NCI-H146 treated with DMSO at 0.1 percent for 48 hours (cell line): ENCODE data around the gene TUT4.

Source experiments
- DNase-seq: peaks from one replicate; lab custom pipeline; 2025; ENCODE audit not compliant: unreplicated experiment; lab: John Stamatoyannopoulos, UW

Gene TUT4

DNA sequence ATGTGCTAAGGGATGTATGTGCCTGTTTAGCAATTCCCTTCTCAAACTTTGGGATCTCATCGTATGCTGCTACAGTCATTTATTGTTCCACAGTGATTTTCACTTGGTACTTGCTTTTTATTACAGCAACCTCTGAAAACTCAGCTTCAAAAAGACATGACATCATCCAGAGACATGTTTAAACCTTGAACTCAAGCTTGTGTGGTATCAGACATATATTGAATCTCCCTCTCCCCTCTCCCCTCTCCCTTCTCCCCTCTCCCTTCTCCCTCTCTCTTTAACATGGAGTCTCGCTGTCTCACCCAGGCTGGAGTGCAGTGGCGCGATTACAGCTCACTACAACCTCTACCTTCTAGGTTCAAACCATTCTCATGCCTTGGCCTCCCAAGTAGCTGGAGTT is 19.5 kb upstream of the TUT4 start:
- no peak for DNase-seq

DNA sequence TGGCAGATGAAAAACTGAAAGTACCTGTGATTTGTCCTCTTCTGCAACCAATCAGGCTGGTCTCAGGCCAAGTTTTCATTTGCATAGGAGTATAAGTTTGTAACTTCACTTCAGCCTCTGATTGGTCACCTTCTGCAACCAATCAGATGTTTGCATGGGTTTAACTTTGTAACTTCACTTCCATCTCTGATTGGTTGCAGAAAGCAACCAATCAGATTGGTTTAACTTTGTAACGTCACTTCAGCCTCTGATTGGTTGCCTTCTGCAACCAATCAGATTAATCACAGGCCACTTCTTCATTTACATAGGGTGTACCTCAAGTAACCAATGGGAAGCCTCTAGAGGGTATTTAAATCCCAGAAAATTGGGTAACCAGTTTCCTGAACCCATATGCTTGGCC is 18.9 kb upstream of the TUT4 start:
- no peak for DNase-seq

DNA sequence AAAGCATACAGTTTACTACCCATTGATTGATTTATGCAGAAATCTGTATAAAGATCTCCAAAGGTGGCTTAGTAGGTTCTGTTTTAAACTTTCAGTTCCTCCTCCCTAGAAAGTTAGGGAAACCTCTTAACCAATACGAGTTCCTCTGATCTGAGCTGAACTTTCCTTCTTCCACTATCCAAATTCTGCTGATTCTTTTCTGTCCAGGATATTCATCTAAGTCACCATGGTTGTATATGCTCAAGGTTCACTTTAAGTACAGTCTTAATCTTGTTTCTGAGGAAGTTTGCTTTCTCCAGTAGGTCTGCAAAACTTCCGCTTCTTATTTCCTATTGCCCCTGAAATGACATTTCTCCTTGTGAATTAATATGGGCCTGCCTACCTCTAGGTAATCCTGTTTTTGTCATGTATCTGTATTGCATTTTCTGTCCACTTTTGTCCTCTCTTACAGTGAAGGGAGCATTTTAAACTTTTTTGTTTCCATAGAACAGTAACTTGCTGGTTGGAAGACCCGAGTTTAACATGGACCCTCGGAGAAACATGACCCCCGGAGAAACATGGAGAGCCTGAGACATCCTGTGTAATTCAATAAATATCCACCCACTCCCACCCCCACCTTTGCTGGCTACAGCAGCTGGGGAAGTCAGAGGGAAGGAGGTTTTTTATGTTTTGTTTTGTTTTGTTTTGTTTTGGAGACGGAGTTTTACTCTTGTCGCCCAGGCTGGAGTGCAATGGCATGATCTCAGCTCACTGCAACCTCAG is 16.7 kb upstream of the TUT4 start:
- no peak for DNase-seq

DNA sequence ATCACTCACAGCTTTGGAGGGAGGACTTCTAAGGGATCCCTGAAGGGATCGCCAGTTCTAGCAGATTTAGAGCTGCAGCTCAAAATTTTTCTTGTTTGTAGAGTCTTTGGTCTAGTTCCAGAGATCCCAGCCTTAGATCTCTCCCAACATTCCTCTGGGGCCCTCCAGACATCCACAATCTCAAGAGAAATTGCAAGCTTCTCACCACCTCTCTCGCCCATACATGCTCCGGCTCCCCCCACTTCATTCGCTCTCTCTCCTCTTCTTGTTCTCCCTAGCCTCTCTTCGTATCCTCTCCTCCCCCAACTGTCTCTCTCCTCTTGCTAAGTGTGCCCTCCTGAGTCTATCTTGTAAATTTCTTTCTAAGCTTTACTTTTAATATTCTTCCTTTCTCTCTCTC is 15.1 kb upstream of the TUT4 start:
- no peak for DNase-seq

DNA sequence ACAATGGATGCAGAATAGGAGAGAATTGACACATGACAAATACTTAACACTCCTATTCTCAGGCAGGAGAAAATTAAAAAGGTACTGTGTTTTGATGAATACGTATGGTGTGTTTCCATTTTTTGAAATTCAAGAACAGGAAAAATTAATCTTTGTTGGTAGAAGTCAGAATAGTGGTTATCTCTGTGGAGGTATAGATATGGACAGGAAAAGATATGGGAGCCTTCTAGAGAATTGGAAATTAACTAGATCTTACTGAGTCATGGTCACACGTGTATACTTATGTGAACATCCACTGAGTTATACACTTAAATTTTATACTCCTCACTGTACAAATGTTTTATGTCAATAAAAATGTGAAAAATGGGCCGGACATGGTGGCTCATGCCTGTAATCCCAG is 9.9 kb upstream of the TUT4 start:
- DNase-seq = no peak

DNA sequence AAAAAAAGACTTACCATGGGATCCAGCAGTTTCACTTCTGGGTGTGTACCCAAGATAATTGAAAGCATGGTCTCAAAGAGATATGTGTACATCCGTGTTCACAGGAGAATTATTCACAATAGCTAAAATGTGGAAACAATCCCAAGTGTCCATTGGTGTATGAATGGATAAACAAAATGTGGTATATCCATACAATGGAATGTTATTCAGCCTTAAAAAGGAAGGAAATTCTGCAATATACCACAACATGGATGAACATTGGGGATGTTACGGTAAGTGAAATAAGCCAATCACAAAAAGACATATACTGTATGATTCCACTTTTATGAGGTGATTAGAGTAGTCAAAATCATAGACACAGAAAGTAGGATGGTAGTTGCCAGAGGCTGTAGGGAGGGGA is 7.0 kb upstream of the TUT4 start:
- DNase-seq = no peak

DNA sequence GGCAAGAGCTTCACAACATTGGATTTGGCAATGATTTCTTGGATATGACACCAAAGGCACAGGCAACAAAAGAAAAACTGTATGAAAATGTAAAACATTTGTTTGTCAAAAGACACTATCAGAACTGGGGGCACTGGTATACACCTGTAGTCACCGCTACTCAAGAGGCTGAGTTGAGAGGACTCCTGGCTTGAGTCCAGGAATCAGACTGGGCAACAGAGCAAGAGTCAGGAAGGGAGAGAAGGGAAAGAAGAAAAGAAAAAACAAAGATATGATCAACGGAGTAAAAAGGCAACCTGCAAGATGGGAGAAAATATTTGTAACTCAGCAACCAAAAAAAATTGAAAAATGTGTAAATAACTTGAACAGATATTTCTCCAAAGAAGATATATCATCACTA is 6.0 kb upstream of the TUT4 start:
- DNase-seq = no peak

DNA sequence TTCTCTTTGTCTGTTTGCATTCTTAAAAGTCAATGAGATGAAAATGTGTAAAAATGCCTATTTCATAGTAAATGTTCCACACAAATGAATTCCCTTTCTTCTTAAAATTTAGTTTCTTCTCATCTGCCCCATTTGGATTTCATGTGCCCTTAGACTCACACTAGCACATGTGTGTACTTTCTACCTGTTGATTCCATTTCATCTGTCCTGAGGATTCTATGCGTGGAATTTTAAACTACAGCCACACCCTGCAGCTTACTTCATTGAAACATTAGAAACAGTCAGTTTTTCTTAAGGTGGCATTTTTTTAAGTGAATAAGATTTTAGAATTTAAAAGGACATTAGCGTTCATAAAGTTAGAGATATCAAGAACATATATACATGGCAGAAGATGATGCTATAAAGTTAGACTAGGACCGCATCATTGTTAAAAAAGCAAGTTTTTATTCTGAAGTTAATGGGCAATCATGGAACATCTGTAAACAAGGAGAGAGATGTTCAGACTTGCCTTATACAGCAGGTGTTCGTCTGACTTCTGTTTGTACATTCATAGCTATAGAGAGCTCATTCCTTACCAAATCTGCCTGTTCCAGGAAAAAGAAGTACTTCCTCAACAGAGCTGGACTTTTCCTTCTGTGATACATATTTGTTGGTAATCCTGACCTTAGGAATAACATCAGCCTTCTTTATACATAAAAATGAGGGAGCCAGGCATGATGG is 3.9 kb upstream of the TUT4 start:
- DNase-seq = peak; percentile 4

DNA sequence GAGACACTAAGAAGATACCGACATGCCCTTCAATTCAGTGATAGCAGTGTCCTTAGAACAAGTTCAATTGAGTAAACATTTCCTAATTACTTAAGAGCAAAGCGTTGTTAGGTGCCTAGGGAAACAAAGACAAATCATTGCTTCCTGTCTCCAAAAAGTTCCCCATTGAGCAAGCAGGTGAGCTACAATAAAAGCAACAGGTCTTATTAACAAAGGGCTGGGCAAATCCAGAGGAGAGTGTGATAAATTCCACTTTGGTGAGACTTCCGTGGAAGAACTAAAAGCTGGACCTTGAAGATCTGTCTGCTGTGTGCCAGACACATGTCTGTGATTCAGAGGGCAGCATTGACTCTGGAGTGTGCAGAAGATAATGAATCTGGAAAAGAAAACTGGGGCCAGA is 1.9 kb upstream of the TUT4 start:
- DNase-seq = peak; percentile 61

DNA sequence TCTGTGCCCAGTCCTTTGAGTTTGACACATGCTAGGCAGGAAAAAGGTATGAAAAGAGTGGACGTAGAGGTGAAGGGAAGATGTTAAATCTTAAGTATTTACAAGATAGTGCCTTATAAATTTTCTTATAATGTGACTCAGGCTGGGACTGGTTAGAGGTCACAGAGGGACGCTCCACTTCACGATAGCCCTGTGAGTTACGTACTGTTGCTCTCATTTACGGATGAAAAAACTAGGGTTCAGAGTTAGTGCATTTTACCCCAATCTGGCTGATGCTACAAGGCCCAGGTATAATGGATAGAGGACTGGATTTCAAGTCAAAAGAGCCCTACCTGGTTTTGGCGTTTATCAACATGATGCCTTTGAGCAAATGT is 1.4 kb upstream of the TUT4 start:
- DNase-seq = peak; percentile 46

DNA sequence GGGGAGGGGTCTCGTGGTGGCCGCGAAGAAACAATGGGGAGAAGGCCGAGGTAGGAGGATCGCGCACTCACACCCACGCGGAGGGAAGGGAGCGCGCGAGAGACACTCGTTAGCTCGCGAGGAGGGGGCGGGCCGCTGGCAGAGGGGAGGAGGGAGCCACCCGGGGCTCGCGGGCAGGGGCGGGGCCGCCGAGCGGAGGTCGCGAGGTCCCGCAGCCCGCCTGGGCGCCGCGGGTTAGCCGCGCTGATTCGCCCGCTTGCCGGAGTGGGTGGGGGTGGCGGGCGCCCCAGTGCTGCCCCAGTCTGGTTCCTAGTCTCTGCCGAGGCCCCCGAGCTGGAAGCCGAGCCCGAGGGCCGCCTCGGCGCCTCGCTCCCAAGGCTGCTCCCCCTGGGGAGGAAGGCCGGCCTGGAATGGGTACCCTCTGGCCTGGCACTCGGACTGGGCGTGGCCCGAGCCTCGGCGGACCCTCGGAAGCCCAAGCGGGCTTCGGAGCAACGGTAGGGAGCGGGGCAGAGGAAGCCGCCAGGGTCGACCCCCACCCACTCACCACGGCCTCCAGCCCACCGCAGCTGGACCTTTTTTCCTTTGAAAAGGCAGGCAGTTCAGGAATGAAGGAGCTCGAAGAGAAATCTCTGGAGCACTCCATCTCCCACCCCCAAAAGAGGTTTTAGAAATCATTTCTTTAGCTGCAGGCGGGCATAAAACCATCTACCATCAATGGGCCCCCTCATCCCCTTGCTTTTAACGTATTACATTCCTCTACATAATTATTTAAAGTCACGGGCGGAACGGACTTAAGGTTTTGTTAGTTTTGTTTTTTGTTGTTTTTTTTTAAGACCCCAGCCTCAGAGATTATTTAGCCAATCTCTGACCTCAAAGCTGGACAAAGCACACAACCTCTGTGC is 722 bp upstream of the TUT4 start:
- peak; percentile 82 for DNase-seq

DNA sequence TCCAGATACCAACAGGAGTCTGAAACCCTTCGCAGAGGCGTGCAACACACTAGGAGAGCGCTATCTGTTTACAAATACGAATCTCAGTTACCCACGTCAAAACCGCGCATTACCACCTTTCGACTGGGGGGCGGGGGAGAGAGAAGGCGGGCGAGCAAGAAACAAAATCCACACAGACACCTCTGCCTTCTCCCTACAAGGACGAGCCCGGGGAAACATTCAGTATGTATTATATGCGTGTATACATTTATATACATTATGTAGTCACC is 722 bp downstream of the TUT4 start:
- peak; percentile 40 for DNase-seq

DNA sequence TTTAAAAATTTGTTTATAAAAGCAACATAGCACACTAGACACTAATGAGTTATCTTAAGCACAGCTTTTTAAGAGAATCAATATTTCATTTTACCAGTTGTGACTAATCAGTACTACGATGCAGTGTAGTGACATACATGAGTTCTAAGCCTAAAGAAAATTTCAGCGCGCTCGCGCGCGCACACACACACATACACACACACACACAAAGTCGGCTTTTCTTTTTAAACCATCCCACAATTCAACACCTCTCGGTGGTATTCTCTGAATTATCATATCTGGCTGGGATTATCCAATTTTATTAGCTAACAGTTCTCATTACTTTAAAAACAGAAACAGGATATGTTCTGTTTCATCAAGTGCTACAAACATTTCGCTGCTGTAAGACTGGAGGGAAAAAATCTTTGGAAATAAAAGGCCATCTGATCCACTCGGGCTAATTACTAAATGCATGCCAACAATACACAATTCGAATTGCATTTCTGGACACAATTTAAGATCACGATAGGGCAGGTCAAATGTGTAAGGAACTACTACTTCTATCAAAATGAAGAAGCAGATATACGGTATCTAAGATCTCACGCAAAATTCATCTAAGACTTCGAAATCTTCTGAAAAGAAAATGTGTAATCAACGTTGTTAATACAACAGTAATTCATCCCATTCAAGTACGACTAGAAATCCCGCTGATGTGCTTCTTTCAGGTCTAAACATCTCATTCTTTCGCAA is 1.2 kb downstream of the TUT4 start:
- DNase-seq = peak; percentile 26

DNA sequence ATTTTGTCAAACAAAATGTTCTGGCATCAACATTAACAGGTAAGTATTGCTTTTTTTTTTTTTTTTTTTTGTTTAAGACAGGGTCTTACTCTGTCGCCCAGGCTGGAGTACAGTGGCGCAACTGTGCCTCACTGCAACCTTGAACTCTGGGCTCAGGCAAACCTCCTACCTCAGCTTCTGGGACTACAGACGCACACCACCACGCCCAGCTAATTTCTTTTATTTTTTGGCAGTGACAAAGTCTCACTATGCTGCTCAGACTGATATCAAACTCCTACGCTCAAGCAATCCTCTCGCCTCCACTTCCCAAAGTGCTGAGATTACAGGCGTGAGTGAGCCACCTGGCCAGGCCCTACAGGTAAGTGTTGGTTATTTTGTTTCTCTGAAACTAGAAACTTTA is 2.4 kb downstream of the TUT4 start:
- DNase-seq = no peak

DNA sequence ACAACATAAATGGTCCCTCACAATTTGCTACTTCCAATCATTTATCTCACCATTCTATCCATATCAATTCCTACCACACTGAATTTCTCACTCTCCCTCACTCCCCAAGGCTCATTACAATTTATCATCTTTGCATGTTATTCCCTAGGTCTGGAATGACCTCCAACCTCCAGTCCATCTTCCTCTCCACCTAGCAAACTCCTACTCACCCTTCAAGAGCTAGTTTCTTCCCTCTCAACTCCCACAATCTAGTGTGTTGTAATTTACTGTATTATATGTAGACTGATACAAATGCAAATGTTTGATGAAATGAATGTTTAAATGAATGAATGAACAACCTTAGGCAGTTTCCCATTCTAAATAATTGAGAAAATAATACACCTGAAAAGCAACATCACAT is 3.6 kb downstream of the TUT4 start:
- no peak for DNase-seq

DNA sequence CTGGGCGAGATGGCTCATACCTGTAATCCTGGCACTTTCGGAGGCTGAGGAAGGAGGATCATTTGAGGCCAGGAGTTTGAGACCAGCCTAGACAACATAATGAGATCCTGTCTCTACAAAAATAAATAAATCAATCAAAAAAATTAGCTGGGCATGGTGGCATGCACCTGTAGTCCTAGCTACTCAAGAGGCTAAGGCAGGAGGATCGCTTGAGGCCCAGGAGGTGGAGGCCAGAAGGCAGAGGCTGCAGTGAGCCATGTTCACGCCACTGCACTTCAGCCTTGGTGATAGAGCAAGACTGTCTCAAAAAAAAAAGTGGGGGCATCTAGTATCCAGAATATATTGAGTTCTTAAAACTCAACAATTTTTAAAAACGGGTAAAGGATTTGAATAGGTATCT is 6.0 kb downstream of the TUT4 start:
- DNase-seq = no peak

DNA sequence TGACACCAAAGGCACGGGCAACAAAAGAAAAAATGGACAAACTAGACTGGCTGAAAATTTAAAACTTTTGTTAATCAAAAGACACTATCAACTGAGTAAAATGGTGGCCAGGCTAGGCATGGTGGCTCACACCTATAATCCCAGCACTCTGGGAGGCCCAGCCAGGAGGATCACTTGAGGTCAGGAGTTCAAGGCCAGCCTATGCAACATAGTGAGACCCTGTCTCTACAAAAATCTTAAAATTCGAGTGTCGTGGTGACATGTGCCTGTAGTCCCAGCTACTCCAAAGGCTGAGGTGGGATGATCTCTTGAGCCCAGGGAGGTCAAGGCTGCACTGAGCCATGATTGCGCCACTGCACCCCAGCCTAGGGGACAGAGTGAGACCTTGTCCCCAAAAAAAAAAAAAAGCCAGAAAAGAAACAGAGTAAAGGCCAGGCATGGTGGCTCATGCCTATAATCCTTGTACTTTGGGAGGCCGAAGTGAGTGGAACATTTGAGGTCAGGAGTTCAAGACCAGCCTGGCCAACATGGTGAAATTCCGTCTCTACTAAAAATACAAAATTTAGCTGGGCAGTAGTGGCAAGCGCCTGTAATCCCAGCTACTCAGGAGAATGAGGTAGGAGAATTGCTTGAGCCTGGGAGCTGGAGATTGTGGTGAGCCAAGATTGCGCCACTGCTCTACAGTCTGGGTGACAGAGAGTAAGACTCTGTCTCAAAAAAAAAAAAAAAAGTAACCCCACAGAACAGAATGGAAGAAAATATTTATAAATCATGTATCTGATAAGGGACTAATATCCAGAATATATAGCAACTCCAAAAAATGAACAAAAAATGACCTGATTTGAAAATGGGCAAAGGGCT is 8.0 kb downstream of the TUT4 start:
- no peak for DNase-seq

DNA sequence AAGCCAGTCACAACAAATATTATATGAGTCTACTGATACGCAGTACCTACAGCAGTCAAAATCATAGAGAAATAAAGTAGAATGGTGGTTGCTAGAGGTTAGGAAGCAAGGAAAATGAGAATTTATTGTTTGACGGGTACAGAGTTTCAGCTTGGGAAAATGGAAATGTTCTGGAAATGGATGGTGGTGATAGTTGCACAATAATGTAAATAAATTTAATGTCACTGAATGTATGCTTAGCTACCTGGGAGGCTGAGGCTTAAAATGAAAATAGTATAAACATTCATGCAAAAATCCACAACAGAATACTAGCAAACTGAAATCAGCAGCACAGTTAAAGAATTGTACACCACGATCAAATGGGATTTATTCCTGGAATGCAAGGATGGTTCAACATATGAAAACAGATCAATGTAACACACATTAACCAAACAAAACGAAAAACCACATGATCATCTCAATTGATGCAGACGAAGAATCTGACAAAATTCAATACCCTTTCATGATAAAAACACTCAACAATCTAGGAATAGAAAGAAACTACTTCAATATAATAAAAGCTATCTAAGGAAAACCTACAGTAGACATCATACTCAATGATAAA is 10.7 kb downstream of the TUT4 start:
- DNase-seq = no peak

DNA sequence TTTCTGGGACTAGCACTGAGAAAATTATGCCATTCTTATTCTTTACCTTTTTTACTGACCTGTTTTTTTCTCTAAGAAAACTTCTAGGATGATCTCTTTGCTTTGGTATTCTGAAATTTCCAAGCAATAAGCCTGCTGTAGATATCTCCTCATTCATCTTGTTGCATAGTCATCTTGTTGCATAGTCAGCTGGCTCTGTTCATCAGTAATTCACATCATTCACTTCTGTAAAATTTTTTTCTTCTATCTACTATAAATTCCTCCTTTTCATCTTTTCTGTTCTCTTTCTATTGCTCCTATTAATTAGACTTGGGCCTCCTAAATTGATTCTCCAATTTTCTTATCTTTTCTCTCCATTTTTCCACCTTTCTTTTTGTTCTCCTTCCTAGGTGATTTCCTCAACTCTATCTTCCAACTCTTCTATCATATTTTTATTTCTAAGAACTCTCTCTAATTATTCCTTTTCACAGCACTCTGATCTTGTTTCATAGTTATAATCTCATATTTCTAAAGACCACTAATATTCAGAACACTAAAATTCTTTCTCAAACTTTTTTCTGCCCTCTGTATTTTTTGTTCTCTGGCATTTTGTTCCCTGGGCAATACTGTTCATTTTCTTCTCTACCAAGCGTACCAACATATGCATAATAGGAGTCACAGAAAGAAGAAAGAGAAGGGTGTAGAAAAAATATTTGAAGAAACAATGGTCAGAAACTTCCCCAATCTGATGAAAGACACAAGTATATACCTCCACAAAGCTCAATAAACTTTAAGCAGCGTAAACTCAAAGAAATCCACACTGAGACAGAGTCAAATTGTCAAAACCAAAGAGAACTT is 17.7 kb downstream of the TUT4 start:
- no peak for DNase-seq
